ENCODE results near the gene PLEKHJ1.

Gene PLEKHJ1

GRCh38 chr19:2195361-2195760, 40.8 kb downstream of the PLEKHJ1 start:
- DNase-seq, result no peak

GRCh38 chr19:2194513-2195078, 41.5 kb downstream of the PLEKHJ1 start:
- no peak for DNase-seq

GRCh38 chr19:2193807-2194206, 42.3 kb downstream of the PLEKHJ1 start:
- DNase-seq, result no peak

GRCh38 chr19:2192862-2193261, 43.3 kb downstream of the PLEKHJ1 start:
- DNase-seq, result no peak

GRCh38 chr19:2191456-2192310, 44.4 kb downstream of the PLEKHJ1 start:
- DNase-seq, result no peak

- no peak for DNase-seq
These were observed 45.2 kb downstream of the PLEKHJ1 start for GRCh38 chr19:2190848-2191455.

GRCh38 chr19:2189880-2190279, 46.2 kb downstream of the PLEKHJ1 start:
- DNase-seq, result no peak

- peak; percentile 76 for DNase-seq
These were observed 47.3 kb downstream of the PLEKHJ1 start for GRCh38 chr19:2188708-2189385.

- DNase-seq, result peak; percentile 42
These were observed 49.0 kb downstream of the PLEKHJ1 start for GRCh38 chr19:2187159-2187558.

- DNase-seq, result no peak
These were observed 49.9 kb downstream of the PLEKHJ1 start for GRCh38 chr19:2186071-2186846.

GRCh38 chr19:2185734-2186070, 50.4 kb downstream of the PLEKHJ1 start:
- DNase-seq, result no peak

GRCh38 chr19:2184422-2184975, 51.6 kb downstream of the PLEKHJ1 start:
- DNase-seq, result no peak
